K562 (cell line): ENCODE results near the gene DNAH8. TPM values are rescaled to one million over a fixed set of nuclear protein-coding genes. Genes with fewer than 3 reads are reported as not detected.

ENCODE experiments used
- BHLHE40 ChIP-seq: IDR thresholded peaks from 2 replicates; pipeline ENCODE4 v1.6.1; 2011; ENCODE audit warnings: low read length, improper control_type of control experiment
- CHCHD3 ChIP-seq: fragments of 250-450 bp; sonication (Bioruptor Pico); IDR thresholded peaks from 2 replicates; pipeline ENCODE4 v2.1.2; 2022; ENCODE audit warnings: mild to moderate bottlenecking
- DEAF1 ChIP-seq: fragments of 450-650 bp; formaldehyde crosslinking; IDR thresholded peaks from 2 replicates; pipeline ENCODE4 v1.4.0; 2020; ENCODE audit warnings: mild to moderate bottlenecking, moderate library complexity
- EZH2 ChIP-seq: IDR thresholded peaks from 2 replicates; pipeline ENCODE4 v1.6.1; 2012; ENCODE audit warnings: low read depth, mild to moderate bottlenecking, inconsistent platforms, low read length, borderline replicate concordance
- FOXP4 ChIP-seq: sonication (generic); formaldehyde crosslinking; IDR thresholded peaks from 2 replicates; pipeline ENCODE4 v1.8.0; 2022; ENCODE audit warnings: mild to moderate bottlenecking, missing genetic modification reagents, borderline replicate concordance
- GATAD2A ChIP-seq: fragments of 450-650 bp; IDR thresholded peaks from 2 replicates; pipeline ENCODE4 v1.6.1; 2017
- HMG20B ChIP-seq: fragments of 250-450 bp; sonication (Bioruptor Pico); IDR thresholded peaks from 2 replicates; pipeline ENCODE4 v1.5.0; 2021; ENCODE audit warnings: mild to moderate bottlenecking
- KDM4B ChIP-seq, 2 experiments: fragments of 450-650 bp in 1 of 2; sonication (generic) in 1 of 2; IDR thresholded peaks; 2 replicates each; pipeline ENCODE4 v1.6.1; 2016 to 2017; ENCODE audit warnings: borderline replicate concordance in 2 of 2, antibody characterized with exemption in 1 of 2, low read depth in 1 of 2, mild to moderate bottlenecking in 1 of 2
- KDM5B ChIP-seq: fragments of 200-600 bp; sonication (generic); IDR thresholded peaks from 2 replicates; pipeline ENCODE4 v1.6.1; 2012; ENCODE audit warnings: low read depth, mild to moderate bottlenecking, moderate library complexity, low read length, control low read depth, inconsistent platforms; ENCODE audit not compliant: insufficient replicate concordance
- KLF6 ChIP-seq: fragments of 250-450 bp; sonication (Bioruptor Pico); IDR thresholded peaks from 2 replicates; pipeline ENCODE4 v1.4.0; 2020; ENCODE audit warnings: mild to moderate bottlenecking, moderate library complexity, borderline replicate concordance
- MAFK ChIP-seq: IDR thresholded peaks from 2 replicates; pipeline ENCODE4 v1.6.1; 2011; ENCODE audit warnings: low read length, improper control_type of control experiment
- MXD1 ChIP-seq: fragments of 250-450 bp; sonication (Bioruptor Pico); IDR thresholded peaks from 2 replicates; pipeline ENCODE4 v1.8.0; 2021; ENCODE audit warnings: borderline replicate concordance, mild to moderate bottlenecking, moderate library complexity; ENCODE audit not compliant: poor library complexity, severe bottlenecking
- NFATC3 ChIP-seq: fragments of 450-650 bp; IDR thresholded peaks from 2 replicates; pipeline ENCODE4 v1.6.1; 2017; ENCODE audit warnings: mild to moderate bottlenecking
- PHB ChIP-seq: fragments of 250-450 bp; sonication (Bioruptor Pico); IDR thresholded peaks from 2 replicates; pipeline ENCODE4 v1.5.0; 2021
- PURB ChIP-seq: sonication (generic); formaldehyde crosslinking; IDR thresholded peaks from 2 replicates; pipeline ENCODE4 v1.9.0; 2021; ENCODE audit warnings: low read depth, mild to moderate bottlenecking, missing genetic modification reagents
- SRSF3 ChIP-seq: fragments of 200-400 bp; formaldehyde crosslinking; IDR thresholded peaks from 2 replicates; pipeline ENCODE4 v1.6.1; 2016; ENCODE audit warnings: mild to moderate bottlenecking, low read length, moderate library complexity; ENCODE audit not compliant: insufficient read depth
- SRSF7 ChIP-seq: fragments of 200-400 bp; formaldehyde crosslinking; optimal IDR thresholded peaks from 2 replicates; pipeline ENCODE3; 2017; ENCODE audit warnings: mild to moderate bottlenecking, low read depth, low read length
- TEAD2 ChIP-seq: fragments of 450-650 bp; IDR thresholded peaks from 2 replicates; pipeline ENCODE4 v1.6.1; 2016; ENCODE audit warnings: missing genetic modification characterization, control low read depth, missing compliant biosample characterization
- TRIM24 ChIP-seq, 2 experiments: fragments of 450-650 bp; IDR thresholded peaks; 2 replicates each; pipeline ENCODE4 v1.6.1; 2016
- U2AF2 ChIP-seq: fragments of 200-400 bp; formaldehyde crosslinking; optimal IDR thresholded peaks from 2 replicates; pipeline ENCODE3; 2017; ENCODE audit warnings: low read depth, mild to moderate bottlenecking, low read length
- ZBED1 ChIP-seq: IDR thresholded peaks from 2 replicates; pipeline ENCODE4 v1.6.1; 2014
- ZC3H8 ChIP-seq: fragments of 450-650 bp; IDR thresholded peaks from 2 replicates; pipeline ENCODE4 v1.6.1; 2017
- ZNF165 ChIP-seq: fragments of 250-450 bp; sonication (Bioruptor Pico); IDR thresholded peaks from 2 replicates; pipeline ENCODE4 v1.4.0; 2020; ENCODE audit warnings: borderline replicate concordance
- ZNF232 ChIP-seq: sonication (generic); formaldehyde crosslinking; IDR thresholded peaks from 2 replicates; pipeline ENCODE4 v1.8.0; 2022; ENCODE audit warnings: mild to moderate bottlenecking, missing genetic modification reagents
- ZNF253 ChIP-seq: fragments of 250-450 bp; sonication (Bioruptor Pico); conservative IDR thresholded peaks from 2 replicates; pipeline ENCODE4 v1.6.1; 2021; ENCODE audit warnings: mild to moderate bottlenecking
- ZNF384 ChIP-seq: IDR thresholded peaks from 2 replicates; pipeline ENCODE4 v1.6.1; 2012; ENCODE audit warnings: low read depth, low read length, improper control_type of control experiment
- ZNF408 ChIP-seq: fragments of 250-450 bp; sonication (Bioruptor Pico); IDR thresholded peaks from 2 replicates; pipeline ENCODE4 v1.4.0; 2020; ENCODE audit warnings: low read depth, mild to moderate bottlenecking, moderate library complexity
- ZNF41 ChIP-seq: fragments of 250-450 bp; sonication (Bioruptor Pico); conservative IDR thresholded peaks from 2 replicates; pipeline ENCODE4 v1.4.0; 2020; ENCODE audit warnings: mild to moderate bottlenecking
- ZNF57 ChIP-seq: fragments of 450-650 bp; formaldehyde crosslinking; IDR thresholded peaks from 2 replicates; pipeline ENCODE4 v1.4.0; 2020; ENCODE audit warnings: mild to moderate bottlenecking, moderate library complexity
- ZNF699 ChIP-seq: fragments of 250-450 bp; sonication (Bioruptor Pico); IDR thresholded peaks from 2 replicates; pipeline ENCODE4 v1.8.0; 2021; ENCODE audit warnings: mild to moderate bottlenecking, moderate library complexity; ENCODE audit not compliant: insufficient replicate concordance
- polyA plus RNA-seq, 8 experiments: library from polyadenylated mRNA; depleted of rRNA in 4 of 8; stranded (reverse) in 5 of 8; unstranded in 3 of 8; fragments of >200 nt; fragmentation: Nextera tagmentation in 2 of 8; fragmentation: Illumina TruSeq in 1 of 8; extraction: Ambion mirVana in 2 of 8; extraction: Trizol in 1 of 8; gene quantifications; 2 replicates each; pipeline versions ENCODE4 v1.2.1 to v1.2.3, GENCODE V29; 2011 to 2014; ENCODE audit warnings: inconsistent platforms in 1 of 8, missing spikeins in 1 of 8
- total RNA-seq, 7 experiments: library from RNA; depleted of rRNA in 6 of 7; stranded (reverse); fragments of >200 nt in 6 of 7; fragmentation: Illumina TruSeq in 2 of 7; extraction: Trizol in 2 of 7; gene quantifications; 2 replicates each; pipeline versions ENCODE4 v1.2.1 to v1.2.3, GENCODE V29; 2011 to 2021; ENCODE audit warnings: low replicate concordance in 1 of 7

The DNAH8 gene
- total and polyA plus RNA-seq, 9 of the 15 experiments (the other 6 are each of a cell fraction or from before 2014, with no cell fraction given) = 1.2 to 4.2 (median 2.9) TPM

GRCh38 chr6:39037082-39037508 is 322.0 kb downstream of the DNAH8 start (continued):
- TF ChIP-seq ZNF384 = no peak
- no peak for TF ChIP-seq U2AF2
- no peak for TF ChIP-seq GATAD2A
- no peak for TF ChIP-seq CHCHD3 (CRISPR knock-in tag)
- TF ChIP-seq ZNF408 (CRISPR knock-in tag) = no peak
- TF ChIP-seq TEAD2 (tag) = no peak
- peak; percentile 40; the same call in 1 of the 2 replicates for TF ChIP-seq BHLHE40
- no peak for TF ChIP-seq EZH2
- TF ChIP-seq ZNF232 (CRISPR knock-in tag) = no peak
- no peak for TF ChIP-seq PURB (CRISPR knock-in tag)
- no peak for TF ChIP-seq ZNF165
- no peak for TF ChIP-seq SRSF7
- TF ChIP-seq KLF6 (CRISPR knock-in tag) = no peak
- no peak for TF ChIP-seq ZNF57 (CRISPR knock-in tag)
- TF ChIP-seq ZBED1 = no peak
- TF ChIP-seq TRIM24 (IDR thresholded peaks at IDR 0.05) = peak; percentile 82 to 88
- TF ChIP-seq ZNF699 = no peak
- TF ChIP-seq ZC3H8 = no peak
- TF ChIP-seq MAFK = no peak
- TF ChIP-seq ZNF41 (CRISPR knock-in tag) = no peak
- no peak for TF ChIP-seq MXD1 (CRISPR knock-in tag)
- TF ChIP-seq KDM5B = no peak
- TF ChIP-seq NFATC3 = no peak
- no peak for TF ChIP-seq FOXP4 (CRISPR knock-in tag)
- TF ChIP-seq DEAF1 (CRISPR knock-in tag) = no peak
- TF ChIP-seq SRSF3 = no peak
- TF ChIP-seq KDM4B (IDR thresholded peaks at IDR 0.05; ENCODE audit: borderline replicate concordance in 2 of 2, low read depth in 1 of 2) = no peak
- TF ChIP-seq ZNF253 = no peak
- no peak for TF ChIP-seq HMG20B (CRISPR knock-in tag)
- TF ChIP-seq PHB (CRISPR knock-in tag) = no peak
